GM04503 (cell line): ENCODE measurements around the gene TATDN3.
"Not testable (repeated sequence)": the region's sequence is repeated elsewhere in the genome, so short reads cannot be mapped to it uniquely, and the experiment has no call there.

Source experiments
- DNase-seq: peaks from one replicate; pipeline ENCODE4 v3.0.0-alpha.2; 2012; ENCODE audit warnings: low read depth

The TATDN3 gene

GRCh38 chr1:212827831-212828278 lies 36.2 kb downstream of the TATDN3 start:
- no peak for DNase-seq

GRCh38 chr1:212828395-212828794 lies 36.7 kb downstream of the TATDN3 start:
- no peak for DNase-seq

- not testable (repeated sequence) for DNase-seq
Observed at GRCh38 chr1:212833211-212834207, 41.8 kb downstream of the TATDN3 start.

- no peak for DNase-seq
Observed at GRCh38 chr1:212838145-212838544, 46.5 kb downstream of the TATDN3 start.

- not testable (repeated sequence) for DNase-seq
Observed at GRCh38 chr1:212844521-212844920, 52.8 kb downstream of the TATDN3 start.

GRCh38 chr1:212847549-212847948 lies 55.9 kb downstream of the TATDN3 start, which contains the start of gene SPATA45:
TSS of gene SPATA45 (minus strand) at chr1:212847649. CDS start at chr1:212836149, 11,500 bp downstream.
- DNase-seq = no peak

- DNase-seq = no peak
Observed at GRCh38 chr1:212852105-212852688, 60.5 kb downstream of the TATDN3 start.

- DNase-seq = no peak
Observed at GRCh38 chr1:212853658-212854057, 62.0 kb downstream of the TATDN3 start.

GRCh38 chr1:212856755-212857154 lies 65.1 kb downstream of the TATDN3 start:
- DNase-seq = no peak

GRCh38 chr1:212857992-212858460 lies 66.3 kb downstream of the TATDN3 start, which contains the start of gene FLVCR1:
TSS of gene FLVCR1 (plus strand) at chr1:212858275. CDS start at chr1:212858453, 178 bp downstream.
- DNase-seq = peak; percentile 72

GRCh38 chr1:212858461-212859265 lies 67.0 kb downstream of the TATDN3 start:
- DNase-seq = no peak

- no peak for DNase-seq
Observed at GRCh38 chr1:212860713-212861581, 69.3 kb downstream of the TATDN3 start.

- DNase-seq = no peak
Observed at GRCh38 chr1:212862111-212862690, 70.5 kb downstream of the TATDN3 start.

- DNase-seq = not testable (repeated sequence)
Observed at GRCh38 chr1:212863345-212863744, 71.7 kb downstream of the TATDN3 start.

- DNase-seq = no peak
Observed at GRCh38 chr1:212864201-212864600, 72.5 kb downstream of the TATDN3 start.
